H1 (cell line): ENCODE data around the gene DBH. TPM values are rescaled to one million over a fixed set of nuclear protein-coding genes. Genes with fewer than 3 reads are reported as not detected.

Experiments used
- CTCF ChIA-PET: fragments of 300-600 bp; sonication (Branson Sonifier 250); formaldehyde crosslinking; loops from one replicate; lab custom pipeline; 2021; ENCODE audit not compliant: partially characterized antibody; lab: Charles Lee
- POLR2A ChIA-PET: fragments of 300-600 bp; sonication (Branson Sonifier 250); formaldehyde crosslinking; loops from one replicate; lab custom pipeline; 2021; ENCODE audit warnings: inconsistent platforms; ENCODE audit not compliant: partially characterized antibody; lab: Charles Lee
- DNase-seq, 2 experiments: peaks; one replicate each; pipeline versions ENCODE4 v3.0.0 to v3.0.0-alpha.2; 2010 to 2022; ENCODE audit warnings: low spot score in 2 of 2, low read depth in 1 of 2, mixed read lengths in 1 of 2
- FAIRE-seq: peaks from 2 replicates; lab custom pipeline; 2011; peaks lifted over from hg19 to GRCh38; lab: Jason Lieb, UNC
- H2AFZ ChIP-seq: 2 replicates; pipeline ENCODE4 v1.8.1; 2012; ENCODE audit warnings: low read length, inconsistent platforms
- H2AK5ac ChIP-seq: 2 replicates; pipeline ENCODE4 v1.6.1; 2013; ENCODE audit warnings: low read depth, low read length
- H2BK120ac ChIP-seq: replicated peaks from 2 replicates; pipeline ENCODE3; 2013; ENCODE audit warnings: low read depth, low read length, inconsistent platforms
- H2BK12ac ChIP-seq: 2 replicates; pipeline ENCODE4 v1.6.1; 2013; ENCODE audit warnings: low read depth, low read length
- H2BK15ac ChIP-seq: 2 replicates; pipeline ENCODE4 v1.6.1; 2013; ENCODE audit warnings: low read length
- H2BK20ac ChIP-seq: 2 replicates; pipeline ENCODE4 v1.6.1; 2013; ENCODE audit warnings: low read length
- H2BK5ac ChIP-seq: 2 replicates; pipeline ENCODE4 v1.6.1; 2013; ENCODE audit warnings: low read depth, low read length
- H3K14ac ChIP-seq: 2 replicates; pipeline ENCODE4 v1.6.1; 2013; ENCODE audit warnings: inconsistent platforms; ENCODE audit not compliant: insufficient read length
- H3K18ac ChIP-seq: 2 replicates; pipeline ENCODE4 v1.6.1; 2013; ENCODE audit warnings: low read length; ENCODE audit errors: extremely low read depth
- H3K23ac ChIP-seq: 2 replicates; pipeline ENCODE4 v1.6.1; 2013; ENCODE audit warnings: inconsistent platforms; ENCODE audit not compliant: insufficient read length
- H3K23me2 ChIP-seq: 2 replicates; pipeline ENCODE4 v1.6.1; 2013; ENCODE audit warnings: low read depth, low read length
- H3K27ac ChIP-seq: 2 replicates; pipeline ENCODE4 v1.6.1; 2011; ENCODE audit warnings: low read depth, low read length, inconsistent platforms
- H3K27me3 ChIP-seq, 4 experiments: replicated peaks in 1 of 4; 1 replicate in 1 of 4; 2 replicates in 3 of 4; pipeline versions ENCODE4 v1.6.1 to v1.8.1; 2011 to 2013; ENCODE audit warnings: low read length in 3 of 4, mild to moderate bottlenecking in 3 of 4, inconsistent platforms in 2 of 4, mixed read lengths in 2 of 4, moderate library complexity in 1 of 4; ENCODE audit not compliant: control insufficient read depth in 3 of 4, insufficient read depth in 3 of 4; ENCODE audit errors: extremely low read depth in 1 of 4
- H3K36me3 ChIP-seq, 4 experiments: 2 replicates each; pipeline versions ENCODE4 v1.6.1 to v1.8.1; 2011 to 2013; ENCODE audit warnings: mild to moderate bottlenecking in 4 of 4, low read length in 3 of 4, moderate library complexity in 2 of 4, control low read depth in 1 of 4, inconsistent platforms in 1 of 4; ENCODE audit not compliant: insufficient read depth in 4 of 4, control insufficient read depth in 2 of 4
- H3K4ac ChIP-seq: replicated peaks from 2 replicates; pipeline ENCODE3; 2013; ENCODE audit warnings: low read length, low read depth, mixed read lengths, inconsistent platforms; ENCODE audit not compliant: insufficient read length
- H3K4me1 ChIP-seq, 4 experiments: replicated peaks in 1 of 4; 1 replicate in 1 of 4; 2 replicates in 3 of 4; pipeline versions ENCODE4 v1.6.1 to v1.8.1; 2011 to 2013; ENCODE audit warnings: low read length in 3 of 4, inconsistent platforms in 2 of 4, mixed read lengths in 1 of 4; ENCODE audit not compliant: insufficient read depth in 4 of 4, control insufficient read depth in 3 of 4
- H3K4me2 ChIP-seq, 2 experiments: 2 replicates each; pipeline versions ENCODE4 v1.6.1 to v1.8.1; 2011 to 2013; ENCODE audit warnings: low read depth in 2 of 2, low read length in 2 of 2, control low read depth in 1 of 2, inconsistent platforms in 1 of 2, mild to moderate bottlenecking in 1 of 2; ENCODE audit not compliant: insufficient read depth in 1 of 2
- H3K4me3 ChIP-seq, 4 experiments: fragments of 200-600, 300-600 bp in 1 of 4; sonication (generic), shearing (Covaris generic), sonication (Bioruptor Twin) in 1 of 4; 2 replicates each; pipeline versions ENCODE4 v1.5.1 to v1.8.1; 2011 to 2016; ENCODE audit warnings: low read length in 4 of 4, low read depth in 3 of 4, control low read depth in 2 of 4, inconsistent platforms in 2 of 4, mild to moderate bottlenecking in 2 of 4, mixed read lengths in 1 of 4, moderate library complexity in 1 of 4; ENCODE audit not compliant: insufficient read depth in 2 of 4; ENCODE audit errors: extremely low read depth in 1 of 4
- H3K56ac ChIP-seq: replicated peaks from 2 replicates; pipeline ENCODE3; 2013; ENCODE audit warnings: low read depth, mild to moderate bottlenecking, mixed read lengths, low read length, inconsistent platforms; ENCODE audit not compliant: insufficient read length
- H3K79me1 ChIP-seq: 2 replicates; pipeline ENCODE4 v1.6.1; 2013; ENCODE audit warnings: low read depth, low read length, control low read depth
- H3K79me2 ChIP-seq, 2 experiments: 2 replicates each; pipeline versions ENCODE4 v1.6.1 to v1.8.1; 2012 to 2013; ENCODE audit warnings: low read length in 2 of 2, mild to moderate bottlenecking in 2 of 2, inconsistent platforms in 1 of 2; ENCODE audit not compliant: insufficient read depth in 2 of 2, control insufficient read depth in 1 of 2
- H3K9ac ChIP-seq, 4 experiments: replicated peaks in 1 of 4; 1 replicate in 1 of 4; 2 replicates in 3 of 4; pipeline versions ENCODE4 v1.6.1 to v1.8.1; 2011 to 2013; ENCODE audit warnings: low read depth in 3 of 4, low read length in 3 of 4, control low read depth in 2 of 4, mild to moderate bottlenecking in 2 of 4, moderate library complexity in 2 of 4, inconsistent platforms in 1 of 4; ENCODE audit errors: extremely low read depth in 1 of 4
- H3K9me3 ChIP-seq, 2 experiments: 2 replicates each; pipeline versions ENCODE4 v1.6.1 to v1.8.1; 2012 to 2013; ENCODE audit warnings: mild to moderate bottlenecking in 2 of 2, moderate library complexity in 2 of 2, control low read depth in 1 of 2, inconsistent platforms in 1 of 2, low read depth in 1 of 2, low read length in 1 of 2, mixed read lengths in 1 of 2; ENCODE audit not compliant: insufficient read depth in 2 of 2
- H4K20me1 ChIP-seq, 2 experiments: replicated peaks in 1 of 2; 2 replicates each; pipeline versions ENCODE3 to v1.8.1; 2011 to 2013; ENCODE audit warnings: inconsistent platforms in 2 of 2, low read length in 2 of 2, mild to moderate bottlenecking in 1 of 2; ENCODE audit not compliant: insufficient read depth in 2 of 2, control insufficient read depth in 1 of 2
- H4K5ac ChIP-seq: 2 replicates; pipeline ENCODE4 v1.6.1; 2013; ENCODE audit warnings: low read length, low read depth, mixed read lengths, inconsistent platforms; ENCODE audit not compliant: insufficient read length
- H4K8ac ChIP-seq: 2 replicates; pipeline ENCODE4 v1.8.0; 2013; ENCODE audit warnings: mild to moderate bottlenecking, moderate library complexity, low read length, inconsistent platforms; ENCODE audit not compliant: insufficient read depth; ENCODE audit errors: extremely low read depth
- H4K91ac ChIP-seq: replicated peaks from 2 replicates; pipeline ENCODE3; 2013; ENCODE audit warnings: low read length, mixed read lengths, inconsistent platforms; ENCODE audit not compliant: insufficient read length
- ATF2 ChIP-seq: IDR thresholded peaks from 2 replicates; pipeline ENCODE4 v1.6.1; 2012; ENCODE audit warnings: low read length, inconsistent platforms
- CHD1 ChIP-seq: IDR thresholded peaks from 2 replicates; pipeline ENCODE4 v1.6.1; 2012; ENCODE audit warnings: low read depth, low read length, improper control_type of control experiment
- GABPA ChIP-seq: IDR thresholded peaks from 2 replicates; pipeline ENCODE4 v1.6.1; 2011; ENCODE audit warnings: mild to moderate bottlenecking, low read length, moderate library complexity, borderline replicate concordance; ENCODE audit not compliant: insufficient read depth
- GTF2F1 ChIP-seq: IDR thresholded peaks from 2 replicates; pipeline ENCODE4 v1.6.1; 2012; ENCODE audit warnings: low read depth, low read length, improper control_type of control experiment, borderline replicate concordance
- HDAC2 ChIP-seq, 2 experiments: fragments of 300-600 bp in 1 of 2; sonication (generic) in 1 of 2; IDR thresholded peaks; 2 replicates each; pipeline ENCODE4 v1.6.1; 2011 to 2012; ENCODE audit warnings: low read depth in 2 of 2, low read length in 2 of 2, mild to moderate bottlenecking in 2 of 2, moderate library complexity in 2 of 2, borderline replicate concordance in 1 of 2, inconsistent platforms in 1 of 2
- RBBP5 ChIP-seq: IDR thresholded peaks from 2 replicates; pipeline ENCODE4 v1.7.1; 2012; ENCODE audit warnings: low read depth, mild to moderate bottlenecking, inconsistent platforms, low read length, moderate library complexity, borderline replicate concordance
- TAF7 ChIP-seq: optimal IDR thresholded peaks from 2 replicates; pipeline ENCODE3; 2011; ENCODE audit warnings: low read depth, mild to moderate bottlenecking, inconsistent platforms, low read length, moderate library complexity, borderline replicate concordance
- WGBS, 2 experiments: shearing (Covaris generic) in 1 of 2; methylation state at CpG; one replicate each; pipeline versions ENCODE4 v1.1.6 to v1.1.7; 2013 to 2015; ENCODE audit warnings: low lambda C conversion rate in 2 of 2, mixed read lengths in 2 of 2, inconsistent platforms in 1 of 2, low coverage in 1 of 2, missing lambda C conversion rate in 1 of 2; ENCODE audit not compliant: insufficient replicate concordance in 2 of 2, insufficient coverage in 1 of 2, insufficient read length in 1 of 2; ENCODE audit errors: extremely low coverage in 1 of 2, missing lambda C conversion rate in 1 of 2; 5-methylcytosine and 5-hydroxymethylcytosine counted together
- polyA plus RNA-seq, 7 experiments: library from polyadenylated mRNA; depleted of rRNA in 3 of 7; stranded (reverse) in 5 of 7; unstranded in 2 of 7; fragments of >200 nt in 5 of 7; fragments of 200-250 nt in 2 of 7; gene quantifications; 1 replicate in 5 of 7; 2 replicates in 1 of 7; 4 replicates in 1 of 7; pipeline versions ENCODE4 v1.2.1 to v1.2.3, GENCODE V29; 2011 to 2013; ENCODE audit warnings: missing spikeins in 2 of 7, mixed read lengths in 2 of 7
- total RNA-seq: library from RNA; stranded (reverse); fragmentation: NEBNext Ultra II Directional; extraction: Animal tissue kit (Norgen Biotek cat#: 25700); gene quantifications from 2 replicates; pipeline ENCODE4 v1.2.1, GENCODE V29; 2021
- TF ChIP-seq, protein P1 (sequence below): IDR thresholded peaks from 2 replicates; pipeline ENCODE4 v1.6.1; 2011; ENCODE audit warnings: low read length, improper control_type of control experiment
- TF ChIP-seq, protein P2 (sequence below): IDR thresholded peaks from 2 replicates; pipeline ENCODE4 v1.6.1; 2011; ENCODE audit warnings: low read depth, mild to moderate bottlenecking, low read length; ENCODE audit not compliant: insufficient read depth

Gene DBH
- total and polyA plus RNA-seq, 2 of the 8 experiments (the other 6 are each of a cell fraction or from before 2014, with no cell fraction given) = 0.18 TPM; not detected in 1

GRCh38 chr9:133612051-133612450, 24.1 kb upstream of the DBH start:
- DNase-seq (no peak), FAIRE-seq (no peak)
- no peak overlapping the region for H2AFZ ChIP-seq
- no peak overlapping the region for H4K91ac ChIP-seq
- H3K36me3 ChIP-seq = no peaks in the 10 kb centered on the region
- no peak overlapping the region for H2BK12ac ChIP-seq
- peaks cover 0 to 3% (median 1%) of the 10 kb centered on the region in 4 experiments; a peak in 3 of 7 replicates for H3K4me1 ChIP-seq
- no peak overlapping the region for H3K14ac ChIP-seq
- no peak overlapping the region for H2BK15ac ChIP-seq
- no peak overlapping the region for H2AK5ac ChIP-seq
- H3K9ac ChIP-seq = no peak overlapping the region
- no peak overlapping the region for H3K4me3 ChIP-seq
- peaks cover 4% of the 10 kb centered on the region; the same call in 1 of the 2 replicates for H3K23me2 ChIP-seq
- H3K27ac ChIP-seq = no peak overlapping the region
- no peak overlapping the region for H2BK5ac ChIP-seq
- H3K27me3 ChIP-seq = peaks cover 5 to 23% (median 16%) of the 10 kb centered on the region in 4 experiments
- H3K18ac ChIP-seq = no peak overlapping the region
- H3K79me2 ChIP-seq = no peaks in the 10 kb centered on the region
- H3K79me1 ChIP-seq = no peaks in the 10 kb centered on the region
- no peak overlapping the region for H3K4ac ChIP-seq
- no peak overlapping the region for H3K56ac ChIP-seq
- WGBS, 2 experiments = 91% methylated on average over 9 of the region's 9 CpGs; no CpG with 5 or more reads in 1 of the 2 experiments
- H2BK120ac ChIP-seq = no peak overlapping the region
- ChIA-PET CTCF (interaction anchor here (1.0 to 1.1 kb wide), 2 partner anchors 75 to 102 kb away, joined by 3 to 4 read pairs; no protein-coding TSS in a partner anchor), POLR2A (interaction anchor here (1.4 kb wide), 1 partner anchor 12 kb away, joined by 3 read pairs; no protein-coding TSS in a partner anchor)
- H4K20me1 ChIP-seq = no peaks in the 10 kb centered on the region
- no peaks in the 10 kb centered on the region for H3K9me3 ChIP-seq
- H4K8ac ChIP-seq = no peak overlapping the region
- H4K5ac ChIP-seq = no peak overlapping the region
- H2BK20ac ChIP-seq = no peak overlapping the region
- no peak overlapping the region for H3K4me2 ChIP-seq
- H3K23ac ChIP-seq = no peak overlapping the region
- TF ChIP-seq TAF7 (no peak), RBBP5 (no peak), GABPA (no peak), GTF2F1 (no peak), ATF2 (no peak), CHD1 (no peak), HDAC2 (IDR thresholded peaks at IDR 0.05; ENCODE audit: borderline replicate concordance in 1 of 2, low read depth in 2 of 2, low read length in 2 of 2) (no peak)
- TF ChIP-seq, protein P1, sequence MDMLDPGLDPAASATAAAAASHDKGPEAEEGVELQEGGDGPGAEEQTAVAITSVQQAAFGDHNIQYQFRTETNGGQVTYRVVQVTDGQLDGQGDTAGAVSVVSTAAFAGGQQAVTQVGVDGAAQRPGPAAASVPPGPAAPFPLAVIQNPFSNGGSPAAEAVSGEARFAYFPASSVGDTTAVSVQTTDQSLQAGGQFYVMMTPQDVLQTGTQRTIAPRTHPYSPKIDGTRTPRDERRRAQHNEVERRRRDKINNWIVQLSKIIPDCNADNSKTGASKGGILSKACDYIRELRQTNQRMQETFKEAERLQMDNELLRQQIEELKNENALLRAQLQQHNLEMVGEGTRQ = no peak
- TF ChIP-seq, protein P2, sequence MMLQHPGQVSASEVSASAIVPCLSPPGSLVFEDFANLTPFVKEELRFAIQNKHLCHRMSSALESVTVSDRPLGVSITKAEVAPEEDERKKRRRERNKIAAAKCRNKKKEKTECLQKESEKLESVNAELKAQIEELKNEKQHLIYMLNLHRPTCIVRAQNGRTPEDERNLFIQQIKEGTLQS = no peak
